ENCODE results near the gene SPHK2.

GRCh38 chr19:48591021-48591420 is 28.3 kb upstream of the SPHK2 start:
- TF ChIP-seq EZH2phosphoT487 (IDR thresholded peaks at IDR 0.05; ENCODE audit: insufficient read depth, low read depth) (no peak), EZH2 (IDR thresholded peaks at IDR 0.05; ENCODE audit: insufficient read depth, poor library complexity, severe bottlenecking) (no peak)

Measured in GM23248 (cell line).